ENCODE measurements around the gene RASSF6.
"Not testable (repeated sequence)": the region's sequence is repeated elsewhere in the genome, so short reads cannot be mapped to it uniquely, and the experiment has no call there.

RASSF6 gene

GRCh38 chr4:73620115-73620792 is at the start of gene RASSF6:
Gene RASSF6 (minus strand): TSS chr4:73620436. CDS start chr4:73611795, 8,641 bp downstream.
- peak in 1 of 2 donors; percentile 21 for DNase-seq

GRCh38 chr4:73669410-73670183 is 49.4 kb upstream of the RASSF6 start:
- DNase-seq = no peak

GRCh38 chr4:73668782-73669201 is 48.6 kb upstream of the RASSF6 start:
- no peak for DNase-seq

- DNase-seq = not testable (repeated sequence)
Observed at GRCh38 chr4:73665924-73666323, 45.7 kb upstream of the RASSF6 start.

GRCh38 chr4:73664470-73664869 is 44.2 kb upstream of the RASSF6 start:
- no peak for DNase-seq

GRCh38 chr4:73663576-73663975 is 43.3 kb upstream of the RASSF6 start:
- DNase-seq = no peak

- DNase-seq = no peak
Observed at GRCh38 chr4:73662709-73663546, 42.7 kb upstream of the RASSF6 start.

- DNase-seq = no peak
Observed at GRCh38 chr4:73661646-73662119, 41.4 kb upstream of the RASSF6 start.

GRCh38 chr4:73660808-73661207 is 40.6 kb upstream of the RASSF6 start:
- no peak for DNase-seq

GRCh38 chr4:73653695-73654106 is 33.5 kb upstream of the RASSF6 start:
- DNase-seq = peak in 1 of 2 donors; percentile 19

- no peak for DNase-seq
Observed at GRCh38 chr4:73650250-73650649, 30.0 kb upstream of the RASSF6 start.

- no peak for DNase-seq
Observed at GRCh38 chr4:73648478-73648877, 28.2 kb upstream of the RASSF6 start.

- no peak for DNase-seq
Observed at GRCh38 chr4:73646117-73646516, 25.9 kb upstream of the RASSF6 start.

- no peak for DNase-seq
Observed at GRCh38 chr4:73631565-73632226, 11.5 kb upstream of the RASSF6 start.

- not testable (repeated sequence) for DNase-seq
Observed at GRCh38 chr4:73628834-73629233, 8.6 kb upstream of the RASSF6 start.

- no peak for DNase-seq
Observed at GRCh38 chr4:73621357-73621756, 1.1 kb upstream of the RASSF6 start.

GRCh38 chr4:73619346-73619745 is 890 bp downstream of the RASSF6 start:
- no peak for DNase-seq

GRCh38 chr4:73617256-73617655 is 3.0 kb downstream of the RASSF6 start:
- no peak for DNase-seq

GRCh38 chr4:73615613-73616012 is 4.6 kb downstream of the RASSF6 start:
- no peak for DNase-seq

GRCh38 chr4:73614311-73614867 is 5.8 kb downstream of the RASSF6 start:
- DNase-seq = no peak

- no peak for DNase-seq
Observed at GRCh38 chr4:73613130-73613529, 7.1 kb downstream of the RASSF6 start.

- no peak for DNase-seq
Observed at GRCh38 chr4:73612032-73612431, 8.2 kb downstream of the RASSF6 start.
